Measurements from ENCODE around the gene ZNF679. TPM values are rescaled to one million over a fixed set of nuclear protein-coding genes. Genes with fewer than 3 reads are reported as not detected.

The ZNF679 gene
- polyA plus RNA-seq, 1 donor (not counting 4 experiments of a cell fraction or from before 2014, with no cell fraction given), result not detected

GRCh38 chr7:64183827-64184372 is 44.4 kb upstream of the ZNF679 start:
- Histone ChIP-seq H3K36me3 (ENCODE audit: control insufficient read depth in 2 of 2, extremely low read depth in 1 of 2, insufficient read depth in 2 of 2, low read length in 2 of 2) (no peaks in the 10 kb centered on the region), H2AFZ (ENCODE audit: control insufficient read depth, low read length) (no peak overlapping the region), H3K9ac (ENCODE audit: control insufficient read depth, extremely low read depth, insufficient read depth, low read length) (no peak overlapping the region), H3K4me1 (ENCODE audit: control insufficient read depth, extremely low read depth, insufficient read depth, low read length) (no peaks in the 10 kb centered on the region), H3K4me3 (ENCODE audit: control insufficient read depth in 2 of 3, extremely low read depth in 1 of 3, insufficient read depth in 2 of 3, low read depth in 1 of 3, low read length in 3 of 3) (no peak overlapping the region), H3K27ac (ENCODE audit: control insufficient read depth, insufficient read depth, low read length) (no peak overlapping the region), H3K9me3 (ENCODE audit: control insufficient read depth, low read depth, low read length) (peaks cover 15% of the 10 kb centered on the region), H3K27me3 (ENCODE audit: control insufficient read depth, extremely low read depth, insufficient read depth, low read length) (no peaks in the 10 kb centered on the region), H3K4me2 (ENCODE audit: control insufficient read depth, extremely low read depth, insufficient read depth, low read depth, low read length) (no peak overlapping the region), H3K9me1 (ENCODE audit: control insufficient read depth, extremely low read depth, insufficient read depth, low read length) (no peaks in the 10 kb centered on the region), H3K79me2 (ENCODE audit: control insufficient read depth, insufficient read depth, low read length) (no peaks in the 10 kb centered on the region), H4K20me1 (ENCODE audit: control insufficient read depth, extremely low read depth, insufficient read depth, low read length) (no peaks in the 10 kb centered on the region)
- FAIRE-seq, result no peak
- no peak for DNase-seq (ENCODE audit: low read depth, low spot score)
- TF ChIP-seq EZH2 (IDR thresholded peaks at IDR 0.05; ENCODE audit: low read length) (no peak), CTCF (optimal IDR thresholded peaks at IDR 0.05 in 1 of 3, IDR thresholded peaks at IDR 0.05 in 1 of 3, conservative IDR thresholded peaks at IDR 0.05 in 1 of 3; ENCODE audit: extremely low read depth in 1 of 3, insufficient read depth in 2 of 3, low read length in 3 of 3) (no peak)
- dilution Hi-C loops (cut with MboI; ENCODE audit: extremely low pct_ligation_motif_present, low sequenced_read_pairs), result no loop called here

- no peaks in the 10 kb centered on the region for H3K9me1 ChIP-seq (ENCODE audit: control insufficient read depth, extremely low read depth, insufficient read depth, low read length)
- peaks cover 15% of the 10 kb centered on the region for H3K9me3 ChIP-seq (ENCODE audit: control insufficient read depth, low read depth, low read length)
- TF ChIP-seq EZH2 (IDR thresholded peaks at IDR 0.05; ENCODE audit: low read length) (no peak), CTCF (optimal IDR thresholded peaks at IDR 0.05 in 1 of 3, IDR thresholded peaks at IDR 0.05 in 1 of 3, conservative IDR thresholded peaks at IDR 0.05 in 1 of 3; ENCODE audit: extremely low read depth in 1 of 3, insufficient read depth in 2 of 3, low read length in 3 of 3) (no peak)
- H3K4me2 ChIP-seq (ENCODE audit: control insufficient read depth, extremely low read depth, insufficient read depth, low read depth, low read length), result no peak overlapping the region
- H3K36me3 ChIP-seq (ENCODE audit: control insufficient read depth in 2 of 2, extremely low read depth in 1 of 2, insufficient read depth in 2 of 2, low read length in 2 of 2), result no peaks in the 10 kb centered on the region
- no peaks in the 10 kb centered on the region for H3K79me2 ChIP-seq (ENCODE audit: control insufficient read depth, insufficient read depth, low read length)
- H3K9ac ChIP-seq (ENCODE audit: control insufficient read depth, extremely low read depth, insufficient read depth, low read length), result no peak overlapping the region
- H3K4me3 ChIP-seq (ENCODE audit: control insufficient read depth in 2 of 3, extremely low read depth in 1 of 3, insufficient read depth in 2 of 3, low read depth in 1 of 3, low read length in 3 of 3), result no peak overlapping the region
- no peaks in the 10 kb centered on the region for H3K4me1 ChIP-seq (ENCODE audit: control insufficient read depth, extremely low read depth, insufficient read depth, low read length)
- DNase-seq (ENCODE audit: low read depth, low spot score), result no peak
- no peak overlapping the region for H3K27ac ChIP-seq (ENCODE audit: control insufficient read depth, insufficient read depth, low read length)
- H3K27me3 ChIP-seq (ENCODE audit: control insufficient read depth, extremely low read depth, insufficient read depth, low read length), result no peaks in the 10 kb centered on the region
- no peak for FAIRE-seq
- dilution Hi-C loops (cut with MboI; ENCODE audit: extremely low pct_ligation_motif_present, low sequenced_read_pairs), result no loop called here
- H4K20me1 ChIP-seq (ENCODE audit: control insufficient read depth, extremely low read depth, insufficient read depth, low read length), result no peaks in the 10 kb centered on the region
- no peak overlapping the region for H2AFZ ChIP-seq (ENCODE audit: control insufficient read depth, low read length)
Observed at GRCh38 chr7:64184376-64184775, 43.9 kb upstream of the ZNF679 start.
